ENCODE results near the gene OST4. TPM values are rescaled to one million over a fixed set of nuclear protein-coding genes. Genes with fewer than 3 reads are reported as not detected.
"Not testable (repeated sequence)": the region's sequence is repeated elsewhere in the genome, so short reads cannot be mapped to it uniquely, and the experiment has no call there.

OST4 gene
- polyA plus RNA-seq, 1 donor (not counting 4 experiments of a cell fraction or from before 2014, with no cell fraction given): 393 TPM

DNA sequence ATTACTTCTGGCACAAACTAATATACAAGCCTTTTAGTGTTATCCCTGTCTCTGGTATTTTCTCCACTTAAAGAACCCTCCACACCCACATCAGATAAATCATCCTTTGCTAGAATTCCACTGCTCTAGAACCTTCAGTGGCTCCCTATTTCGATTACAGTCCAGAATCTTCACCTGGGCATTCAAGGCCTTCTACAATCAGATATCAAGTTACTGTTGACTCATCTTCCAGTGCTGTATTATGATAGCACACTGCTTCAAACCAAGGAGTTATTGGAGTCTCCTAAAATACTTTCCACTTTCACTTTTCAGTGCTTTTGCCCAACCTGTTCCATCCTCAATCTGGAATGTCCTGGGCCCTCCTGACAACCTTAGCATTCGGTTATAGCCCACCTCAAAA is 44.1 kb upstream of the OST4 start:
- no peaks in the 10 kb centered on the region for H3K9me3 ChIP-seq (ENCODE audit: control insufficient read depth, low read depth, low read length)
- TF ChIP-seq, protein P1, sequence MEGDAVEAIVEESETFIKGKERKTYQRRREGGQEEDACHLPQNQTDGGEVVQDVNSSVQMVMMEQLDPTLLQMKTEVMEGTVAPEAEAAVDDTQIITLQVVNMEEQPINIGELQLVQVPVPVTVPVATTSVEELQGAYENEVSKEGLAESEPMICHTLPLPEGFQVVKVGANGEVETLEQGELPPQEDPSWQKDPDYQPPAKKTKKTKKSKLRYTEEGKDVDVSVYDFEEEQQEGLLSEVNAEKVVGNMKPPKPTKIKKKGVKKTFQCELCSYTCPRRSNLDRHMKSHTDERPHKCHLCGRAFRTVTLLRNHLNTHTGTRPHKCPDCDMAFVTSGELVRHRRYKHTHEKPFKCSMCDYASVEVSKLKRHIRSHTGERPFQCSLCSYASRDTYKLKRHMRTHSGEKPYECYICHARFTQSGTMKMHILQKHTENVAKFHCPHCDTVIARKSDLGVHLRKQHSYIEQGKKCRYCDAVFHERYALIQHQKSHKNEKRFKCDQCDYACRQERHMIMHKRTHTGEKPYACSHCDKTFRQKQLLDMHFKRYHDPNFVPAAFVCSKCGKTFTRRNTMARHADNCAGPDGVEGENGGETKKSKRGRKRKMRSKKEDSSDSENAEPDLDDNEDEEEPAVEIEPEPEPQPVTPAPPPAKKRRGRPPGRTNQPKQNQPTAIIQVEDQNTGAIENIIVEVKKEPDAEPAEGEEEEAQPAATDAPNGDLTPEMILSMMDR (optimal IDR thresholded peaks at IDR 0.05 in 1 of 3, IDR thresholded peaks at IDR 0.05 in 1 of 3, conservative IDR thresholded peaks at IDR 0.05 in 1 of 3; ENCODE audit: extremely low read depth in 1 of 3, insufficient read depth in 2 of 3, low read length in 3 of 3): no peak
- TF ChIP-seq EZH2 (IDR thresholded peaks at IDR 0.05; ENCODE audit: low read length): no peak

DNA sequence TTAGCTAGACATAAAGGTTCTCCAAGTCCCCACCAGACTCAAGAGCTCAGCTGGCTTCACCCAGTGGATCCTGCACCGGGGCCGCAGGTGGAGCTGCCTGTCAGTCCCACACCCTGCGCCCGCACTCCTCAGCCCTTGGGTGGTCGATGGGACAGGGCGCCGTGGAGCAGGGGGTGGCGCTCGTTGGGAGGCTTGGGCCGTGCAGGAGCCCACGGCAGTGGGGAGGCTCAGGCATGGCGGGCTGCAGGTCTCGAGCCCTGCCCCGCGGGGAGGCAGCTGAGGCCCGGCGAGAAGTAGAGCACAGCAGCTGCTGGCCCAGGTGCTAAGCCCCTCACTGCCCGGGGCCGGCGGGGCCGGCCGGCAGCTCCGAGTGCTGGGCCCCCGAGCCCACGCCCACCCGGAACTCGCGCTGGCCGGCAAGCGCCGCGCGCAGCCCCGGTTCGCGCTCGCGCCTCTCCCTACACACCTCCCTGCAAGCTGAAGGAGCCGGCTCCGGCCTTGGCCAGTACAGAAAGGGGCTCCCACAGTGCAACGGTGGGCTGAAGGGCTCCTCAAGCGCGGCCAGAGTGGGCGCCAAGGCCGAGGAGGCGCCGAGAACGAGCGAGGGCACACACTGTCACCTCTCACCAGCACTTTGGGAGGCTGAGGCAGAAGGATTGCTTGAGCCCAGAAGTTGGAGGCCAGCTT is 40.1 kb upstream of the OST4 start:
- H3K79me2 ChIP-seq (ENCODE audit: control insufficient read depth, insufficient read depth, low read length); dilution Hi-C loops (cut with MboI; ENCODE audit: extremely low pct_ligation_motif_present, low sequenced_read_pairs); H4K20me1 ChIP-seq (ENCODE audit: control insufficient read depth, extremely low read depth, insufficient read depth, low read length); H3K4me2 ChIP-seq (ENCODE audit: control insufficient read depth, extremely low read depth, insufficient read depth, low read depth, low read length); H3K27me3 ChIP-seq (ENCODE audit: control insufficient read depth, extremely low read depth, insufficient read depth, low read length); H3K9me1 ChIP-seq (ENCODE audit: control insufficient read depth, extremely low read depth, insufficient read depth, low read length); H3K4me3 ChIP-seq (ENCODE audit: control insufficient read depth in 2 of 3, extremely low read depth in 1 of 3, insufficient read depth in 2 of 3, low read depth in 1 of 3, low read length in 3 of 3); H2AFZ ChIP-seq (ENCODE audit: control insufficient read depth, low read length); H3K27ac ChIP-seq (ENCODE audit: control insufficient read depth, insufficient read depth, low read length); H3K9me3 ChIP-seq (ENCODE audit: control insufficient read depth, low read depth, low read length); H3K4me1 ChIP-seq (ENCODE audit: control insufficient read depth, extremely low read depth, insufficient read depth, low read length); H3K9ac ChIP-seq (ENCODE audit: control insufficient read depth, extremely low read depth, insufficient read depth, low read length); H3K36me3 ChIP-seq (ENCODE audit: control insufficient read depth in 2 of 2, extremely low read depth in 1 of 2, insufficient read depth in 2 of 2, low read length in 2 of 2); FAIRE-seq; DNase-seq (ENCODE audit: low read depth, low spot score): not testable (repeated sequence)

More for the DNA sequence above, 44.1 kb upstream of the OST4 start:
- Histone ChIP-seq H3K79me2 (ENCODE audit: control insufficient read depth, insufficient read depth, low read length) (no peaks in the 10 kb centered on the region), H3K4me3 (ENCODE audit: control insufficient read depth in 2 of 3, extremely low read depth in 1 of 3, insufficient read depth in 2 of 3, low read depth in 1 of 3, low read length in 3 of 3) (no peak overlapping the region), H3K4me1 (ENCODE audit: control insufficient read depth, extremely low read depth, insufficient read depth, low read length) (peaks cover 3% of the 10 kb centered on the region), H3K27ac (ENCODE audit: control insufficient read depth, insufficient read depth, low read length) (no peak overlapping the region), H2AFZ (ENCODE audit: control insufficient read depth, low read length) (no peak overlapping the region), H4K20me1 (ENCODE audit: control insufficient read depth, extremely low read depth, insufficient read depth, low read length) (no peaks in the 10 kb centered on the region), H3K27me3 (ENCODE audit: control insufficient read depth, extremely low read depth, insufficient read depth, low read length) (peaks cover 32% of the 10 kb centered on the region), H3K4me2 (ENCODE audit: control insufficient read depth, extremely low read depth, insufficient read depth, low read depth, low read length) (no peak overlapping the region), H3K9me1 (ENCODE audit: control insufficient read depth, extremely low read depth, insufficient read depth, low read length) (no peaks in the 10 kb centered on the region), H3K9ac (ENCODE audit: control insufficient read depth, extremely low read depth, insufficient read depth, low read length) (no peak overlapping the region), H3K36me3 (ENCODE audit: control insufficient read depth in 2 of 2, extremely low read depth in 1 of 2, insufficient read depth in 2 of 2, low read length in 2 of 2) (no peaks in the 10 kb centered on the region)
- FAIRE-seq: no peak
- dilution Hi-C loops (cut with MboI; ENCODE audit: extremely low pct_ligation_motif_present, low sequenced_read_pairs): no loop called here
- no peak for DNase-seq (ENCODE audit: low read depth, low spot score)

DNA sequence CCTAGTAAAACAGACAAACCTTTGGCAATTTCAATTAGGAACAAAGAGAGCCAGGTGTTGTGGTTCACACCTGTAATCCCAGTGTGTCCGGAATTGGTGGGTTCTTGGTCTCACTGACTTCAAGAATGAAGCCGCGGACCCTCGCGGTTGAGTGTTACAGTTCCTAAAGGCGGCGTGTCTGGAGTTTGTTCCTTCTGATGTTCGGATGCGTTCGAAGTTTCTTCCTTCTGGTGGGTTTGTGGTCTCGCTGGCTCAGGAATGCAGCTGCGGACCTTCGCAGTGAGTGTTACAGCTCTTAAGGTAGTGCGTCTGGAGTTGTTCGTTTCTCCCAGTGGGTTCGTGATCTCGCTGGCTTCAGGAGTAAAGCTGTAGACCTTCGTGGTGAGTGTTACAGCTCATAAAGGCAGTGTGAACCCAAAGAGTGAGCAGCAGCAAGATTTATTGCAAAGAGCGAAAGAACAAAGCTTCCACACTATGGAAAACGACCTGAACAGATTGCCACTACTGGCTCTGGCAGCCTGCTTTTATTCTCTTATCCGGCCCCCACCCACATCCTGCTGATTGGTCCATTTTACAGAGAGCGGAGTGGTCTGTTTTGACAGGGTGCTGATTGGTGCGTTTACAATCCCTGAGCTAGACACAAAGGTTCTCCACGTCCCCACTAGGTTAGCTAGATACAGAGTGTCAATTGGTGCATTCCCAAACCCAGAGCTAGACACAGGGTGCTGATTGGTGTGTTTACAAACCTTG is 39.3 kb upstream of the OST4 start:
- H3K79me2 ChIP-seq (ENCODE audit: control insufficient read depth, insufficient read depth, low read length); H3K27ac ChIP-seq (ENCODE audit: control insufficient read depth, insufficient read depth, low read length); H3K9ac ChIP-seq (ENCODE audit: control insufficient read depth, extremely low read depth, insufficient read depth, low read length); H3K4me2 ChIP-seq (ENCODE audit: control insufficient read depth, extremely low read depth, insufficient read depth, low read depth, low read length); DNase-seq (ENCODE audit: low read depth, low spot score); H3K36me3 ChIP-seq (ENCODE audit: control insufficient read depth in 2 of 2, extremely low read depth in 1 of 2, insufficient read depth in 2 of 2, low read length in 2 of 2); H3K4me1 ChIP-seq (ENCODE audit: control insufficient read depth, extremely low read depth, insufficient read depth, low read length); H3K27me3 ChIP-seq (ENCODE audit: control insufficient read depth, extremely low read depth, insufficient read depth, low read length); FAIRE-seq; H3K9me3 ChIP-seq (ENCODE audit: control insufficient read depth, low read depth, low read length); dilution Hi-C loops (cut with MboI; ENCODE audit: extremely low pct_ligation_motif_present, low sequenced_read_pairs); H2AFZ ChIP-seq (ENCODE audit: control insufficient read depth, low read length); H4K20me1 ChIP-seq (ENCODE audit: control insufficient read depth, extremely low read depth, insufficient read depth, low read length); H3K9me1 ChIP-seq (ENCODE audit: control insufficient read depth, extremely low read depth, insufficient read depth, low read length); H3K4me3 ChIP-seq (ENCODE audit: control insufficient read depth in 2 of 3, extremely low read depth in 1 of 3, insufficient read depth in 2 of 3, low read depth in 1 of 3, low read length in 3 of 3): not testable (repeated sequence)
